Panc1 (cell line): ENCODE measurements around the gene PNMA1.

Experiments
- CTCF ChIP-seq: fragments of 450-650 bp; IDR thresholded peaks from 2 replicates; pipeline ENCODE4 v1.5.1; 2017; ENCODE audit warnings: mild to moderate bottlenecking
- POLR2AphosphoS5 ChIP-seq: IDR thresholded peaks from 2 replicates; pipeline ENCODE4 v1.6.1; 2012; ENCODE audit warnings: mild to moderate bottlenecking, low read depth, low read length, moderate library complexity
- SIN3A ChIP-seq: IDR thresholded peaks from 2 replicates; pipeline ENCODE4 v1.6.1; 2012; ENCODE audit warnings: low read depth, mild to moderate bottlenecking, low read length, moderate library complexity, borderline replicate concordance; ENCODE audit not compliant: insufficient read depth

GRCh38 chr14:73753887-73754795 lies 40.0 kb upstream of the PNMA1 start:
- no peak for TF ChIP-seq CTCF
- no peak for TF ChIP-seq SIN3A
- no peak for TF ChIP-seq POLR2AphosphoS5
